Stimulated activated naive CD8-positive, alpha-beta T cell treated with anti-CD3 and anti-CD28 coated beads, Interleukin-15, Interleukin-2, amounts not matched to agents 100 ng/mL and 50 ng/mL, for 24 hours (primary cell): ENCODE data around the gene MARS2.
A peak's percentile ranks its signal among the peaks of the same experiment; 100 is the strongest.

Experiments used
- H3K27ac Mint-ChIP-seq: one replicate; pipeline ENCODE4 v1.8.0; 2021; ENCODE audit warnings: mild to moderate bottlenecking, mixed read lengths
- H3K27me3 Mint-ChIP-seq: one replicate; pipeline ENCODE4 v1.8.0; 2021; ENCODE audit warnings: mixed read lengths
- H3K36me3 Mint-ChIP-seq: one replicate; pipeline ENCODE4 v1.8.0; 2021; ENCODE audit warnings: low read depth, mixed read lengths
- H3K4me1 Mint-ChIP-seq: one replicate; pipeline ENCODE4 v1.8.0; 2021; ENCODE audit warnings: low read depth, mixed read lengths
- H3K4me3 Mint-ChIP-seq: one replicate; pipeline ENCODE4 v1.8.0; 2021; ENCODE audit warnings: mild to moderate bottlenecking, mixed read lengths
- H3K9me3 Mint-ChIP-seq: one replicate; pipeline ENCODE4 v1.8.0; 2021; ENCODE audit warnings: mixed read lengths

Gene MARS2

DNA sequence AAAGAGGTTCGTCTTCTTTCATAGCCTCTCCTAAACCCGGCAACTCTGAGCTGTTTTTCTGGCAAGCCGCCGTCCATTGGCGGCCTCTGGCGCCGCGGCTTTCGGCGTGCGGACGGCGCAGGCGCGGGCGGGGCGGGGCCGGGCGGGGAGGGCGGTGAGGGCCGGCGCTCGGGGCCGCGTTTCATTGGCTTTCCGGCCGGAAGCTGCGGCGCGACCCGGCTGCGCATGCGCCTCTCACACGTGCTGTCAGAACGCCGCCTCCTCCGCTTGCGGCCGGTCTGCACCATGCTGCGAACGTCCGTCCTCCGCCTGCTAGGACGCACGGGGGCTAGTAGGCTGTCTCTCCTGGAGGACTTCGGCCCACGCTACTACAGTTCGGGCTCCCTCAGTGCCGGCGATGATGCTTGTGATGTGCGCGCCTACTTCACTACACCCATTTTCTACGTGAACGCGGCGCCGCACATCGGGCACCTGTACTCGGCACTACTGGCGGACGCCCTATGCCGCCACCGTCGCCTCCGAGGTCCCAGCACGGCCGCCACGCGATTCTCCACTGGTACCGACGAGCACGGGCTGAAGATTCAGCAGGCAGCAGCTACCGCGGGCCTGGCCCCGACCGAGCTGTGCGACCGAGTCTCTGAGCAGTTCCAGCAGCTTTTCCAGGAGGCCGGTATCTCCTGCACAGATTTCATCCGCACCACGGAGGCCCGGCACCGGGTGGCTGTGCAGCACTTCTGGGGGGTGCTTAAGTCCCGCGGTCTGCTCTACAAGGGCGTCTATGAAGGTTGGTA lies at the start of gene MARS2:
Gene MARS2 (plus strand): TSS at position 249 of the 791 bp plus-strand sequence. CDS start 37 bp downstream, at position 286.
- H3K27me3 Mint-ChIP-seq, result peaks cover 5% of the 10 kb centered on the region
- H3K9me3 Mint-ChIP-seq, result no peaks in the 10 kb centered on the region
- peaks cover 36% of the 10 kb centered on the region for H3K36me3 Mint-ChIP-seq
- H3K27ac Mint-ChIP-seq, result peak within 1 kb of the TSS; percentile 94
- H3K4me1 Mint-ChIP-seq, result peaks cover 35% of the 10 kb centered on the region
- peak within 1 kb of the TSS; percentile 88 for H3K4me3 Mint-ChIP-seq

GRCh38 chr2:197657562-197657961 lies 47.6 kb upstream of the MARS2 start:
- Mint-ChIP-seq H3K4me3 (no peak overlapping the region), H3K4me1 (no peaks in the 10 kb centered on the region), H3K36me3 (no peaks in the 10 kb centered on the region), H3K27me3 (no peaks in the 10 kb centered on the region), H3K27ac (no peak overlapping the region), H3K9me3 (no peaks in the 10 kb centered on the region)

GRCh38 chr2:197661626-197662025 lies 43.5 kb upstream of the MARS2 start:
- no peaks in the 10 kb centered on the region for H3K27me3 Mint-ChIP-seq
- H3K27ac Mint-ChIP-seq, result no peak overlapping the region
- H3K9me3 Mint-ChIP-seq, result peaks cover 5% of the 10 kb centered on the region
- no peaks in the 10 kb centered on the region for H3K4me1 Mint-ChIP-seq
- H3K4me3 Mint-ChIP-seq, result no peak overlapping the region
- no peaks in the 10 kb centered on the region for H3K36me3 Mint-ChIP-seq

- peaks cover 10% of the 10 kb centered on the region for H3K9me3 Mint-ChIP-seq
- no peaks in the 10 kb centered on the region for H3K4me1 Mint-ChIP-seq
- H3K36me3 Mint-ChIP-seq, result no peaks in the 10 kb centered on the region
Measured at GRCh38 chr2:197666277-197666676, 38.9 kb upstream of the MARS2 start.

DNA sequence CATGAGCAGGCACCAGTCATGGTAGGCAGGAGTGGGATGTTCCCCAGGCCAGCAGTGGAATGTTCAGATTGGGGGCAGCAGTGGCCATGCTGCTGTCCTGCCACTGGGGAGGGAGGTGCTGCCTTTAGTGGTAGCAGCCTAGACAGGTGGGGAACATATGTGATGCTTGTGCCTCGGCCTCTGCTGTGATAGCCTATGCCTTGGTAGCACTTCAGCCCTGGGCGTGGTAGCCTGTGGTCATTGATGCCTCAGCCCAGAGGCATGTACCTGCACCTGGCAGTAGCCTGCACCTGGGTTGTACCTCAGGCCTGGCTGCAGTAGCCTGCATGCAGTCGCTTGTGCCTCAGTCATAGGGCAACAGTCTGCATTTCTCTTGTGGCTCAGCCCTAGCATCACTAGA lies 36.9 kb upstream of the MARS2 start:
- H3K36me3 Mint-ChIP-seq, result no peaks in the 10 kb centered on the region
- H3K27ac Mint-ChIP-seq, result no peak overlapping the region
- no peak overlapping the region for H3K4me3 Mint-ChIP-seq
- peaks cover 10% of the 10 kb centered on the region for H3K27me3 Mint-ChIP-seq
- no peaks in the 10 kb centered on the region for H3K4me1 Mint-ChIP-seq
- H3K9me3 Mint-ChIP-seq, result peaks cover 10% of the 10 kb centered on the region

More at GRCh38 chr2:197666277-197666676, 38.9 kb upstream of the MARS2 start:
- H3K4me3 Mint-ChIP-seq, result no peak overlapping the region
- no peaks in the 10 kb centered on the region for H3K27me3 Mint-ChIP-seq
- H3K27ac Mint-ChIP-seq, result no peak overlapping the region

DNA sequence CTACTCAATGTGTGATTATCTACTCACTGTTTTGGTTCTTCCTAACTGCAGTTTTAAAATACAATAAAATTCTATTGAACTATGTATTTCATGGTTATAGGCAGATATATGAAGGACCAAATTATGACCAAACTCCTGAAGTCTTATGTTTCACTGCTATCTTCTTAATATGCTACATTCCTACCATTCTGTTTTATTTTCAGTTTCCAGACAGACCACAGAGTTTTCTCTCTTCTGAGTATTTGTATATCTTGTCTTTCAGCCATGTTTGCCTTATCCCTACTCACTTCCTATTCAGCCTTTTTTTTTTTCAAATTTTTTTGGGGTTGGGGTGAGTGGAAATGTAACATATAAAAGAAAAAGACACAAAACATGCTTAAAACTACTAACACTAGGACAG lies 36.1 kb upstream of the MARS2 start:
- no peak overlapping the region for H3K4me3 Mint-ChIP-seq

DNA sequence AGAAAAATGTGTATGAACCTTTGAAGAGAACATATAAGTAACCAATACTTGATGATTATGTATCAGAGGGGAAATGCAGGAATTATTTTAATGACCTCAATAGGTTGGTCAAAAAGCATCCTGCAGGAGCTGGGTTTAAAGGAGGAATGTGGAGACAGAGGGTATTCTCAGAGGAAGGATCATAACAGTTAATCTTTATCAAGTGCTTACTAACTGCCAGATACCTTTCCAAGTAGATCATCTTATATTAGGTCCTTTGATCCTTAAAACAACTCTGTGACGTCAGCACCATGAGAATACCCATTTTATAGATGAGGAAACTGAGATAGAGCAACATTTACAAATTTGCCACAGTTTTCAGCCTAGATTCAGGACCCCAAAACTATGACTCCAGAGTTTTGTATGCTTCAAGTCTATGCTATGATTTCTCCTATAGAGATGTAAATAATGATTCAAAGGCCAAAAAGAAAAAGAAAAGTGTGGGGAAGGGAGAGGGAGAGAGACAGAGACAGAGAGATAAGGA lies 32.7 kb upstream of the MARS2 start:
- no peaks in the 10 kb centered on the region for H3K36me3 Mint-ChIP-seq
- H3K4me1 Mint-ChIP-seq, result peaks cover 4% of the 10 kb centered on the region
- peaks cover 2% of the 10 kb centered on the region for H3K9me3 Mint-ChIP-seq
- H3K4me3 Mint-ChIP-seq, result no peak overlapping the region
- peaks cover 14% of the 10 kb centered on the region for H3K27me3 Mint-ChIP-seq
- no peak overlapping the region for H3K27ac Mint-ChIP-seq

More for the DNA sequence above, 36.1 kb upstream of the MARS2 start:
- no peaks in the 10 kb centered on the region for H3K36me3 Mint-ChIP-seq
- H3K9me3 Mint-ChIP-seq, result peaks cover 10% of the 10 kb centered on the region
- H3K4me1 Mint-ChIP-seq, result no peaks in the 10 kb centered on the region
- peaks cover 11% of the 10 kb centered on the region for H3K27me3 Mint-ChIP-seq
- H3K27ac Mint-ChIP-seq, result no peak overlapping the region

GRCh38 chr2:197673106-197673505 lies 32.1 kb upstream of the MARS2 start:
- H3K4me1 Mint-ChIP-seq, result peaks cover 9% of the 10 kb centered on the region
- no peak overlapping the region for H3K4me3 Mint-ChIP-seq
- H3K27me3 Mint-ChIP-seq, result peaks cover 16% of the 10 kb centered on the region
- H3K27ac Mint-ChIP-seq, result no peak overlapping the region
- H3K9me3 Mint-ChIP-seq, result no peaks in the 10 kb centered on the region
- H3K36me3 Mint-ChIP-seq, result no peaks in the 10 kb centered on the region

DNA sequence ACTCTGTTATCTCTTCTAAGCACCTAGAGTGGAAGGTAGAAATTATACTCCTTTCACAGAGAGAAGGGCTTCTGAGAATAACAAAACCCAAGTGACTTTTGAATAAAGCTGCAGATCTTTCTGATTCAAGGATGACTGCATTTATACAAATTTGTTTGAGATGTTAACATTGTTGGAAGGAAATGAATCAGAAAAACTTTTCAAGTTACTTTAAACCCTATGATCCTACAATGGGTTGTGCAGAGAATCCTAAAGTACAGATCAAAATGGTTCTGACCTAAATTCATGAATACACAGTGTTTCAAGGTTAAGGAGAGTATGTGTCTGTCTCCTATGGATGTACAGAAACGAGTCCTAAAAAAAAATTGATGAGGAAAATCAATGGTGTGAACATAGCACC lies 31.6 kb upstream of the MARS2 start:
- Mint-ChIP-seq H3K9me3 (no peaks in the 10 kb centered on the region), H3K4me1 (peaks cover 9% of the 10 kb centered on the region), H3K4me3 (no peak overlapping the region), H3K36me3 (no peaks in the 10 kb centered on the region), H3K27ac (no peak overlapping the region), H3K27me3 (peaks cover 18% of the 10 kb centered on the region)

GRCh38 chr2:197674060-197674459 lies 31.1 kb upstream of the MARS2 start:
- no peak overlapping the region for H3K27ac Mint-ChIP-seq
- no peak overlapping the region for H3K4me3 Mint-ChIP-seq
- H3K9me3 Mint-ChIP-seq, result no peaks in the 10 kb centered on the region
- peaks cover 9% of the 10 kb centered on the region for H3K4me1 Mint-ChIP-seq
- H3K36me3 Mint-ChIP-seq, result no peaks in the 10 kb centered on the region
- peaks cover 18% of the 10 kb centered on the region for H3K27me3 Mint-ChIP-seq

GRCh38 chr2:197674591-197674990 lies 30.6 kb upstream of the MARS2 start:
- Mint-ChIP-seq H3K36me3 (no peaks in the 10 kb centered on the region), H3K27ac (no peak overlapping the region), H3K4me3 (no peak overlapping the region), H3K4me1 (peaks cover 9% of the 10 kb centered on the region), H3K27me3 (peaks cover 19% of the 10 kb centered on the region), H3K9me3 (no peaks in the 10 kb centered on the region)

- H3K36me3 Mint-ChIP-seq, result no peaks in the 10 kb centered on the region
- H3K27ac Mint-ChIP-seq, result no peak within 1 kb of the TSS
- H3K4me1 Mint-ChIP-seq, result peaks cover 9% of the 10 kb centered on the region
- H3K9me3 Mint-ChIP-seq, result no peaks in the 10 kb centered on the region
- no peak within 1 kb of the TSS for H3K4me3 Mint-ChIP-seq
- peaks cover 24% of the 10 kb centered on the region for H3K27me3 Mint-ChIP-seq
Measured at GRCh38 chr2:197675246-197675645, 29.9 kb upstream of the MARS2 start, which contains the start of gene RFTN2. Gene RFTN2, minus strand, starts transcription at chr2:197675587. Its CDS starts 129 bp downstream, at chr2:197675458.

GRCh38 chr2:197675711-197676188 lies 29.4 kb upstream of the MARS2 start:
- Mint-ChIP-seq H3K27ac (no peak overlapping the region), H3K4me1 (peaks cover 9% of the 10 kb centered on the region), H3K4me3 (no peak overlapping the region), H3K36me3 (no peaks in the 10 kb centered on the region), H3K9me3 (no peaks in the 10 kb centered on the region), H3K27me3 (peaks cover 24% of the 10 kb centered on the region)

- Mint-ChIP-seq H3K36me3 (no peaks in the 10 kb centered on the region), H3K27me3 (peaks cover 24% of the 10 kb centered on the region), H3K9me3 (no peaks in the 10 kb centered on the region), H3K4me3 (no peak overlapping the region), H3K4me1 (peaks cover 9% of the 10 kb centered on the region), H3K27ac (no peak overlapping the region)
Measured at GRCh38 chr2:197677056-197677455, 28.1 kb upstream of the MARS2 start.

DNA sequence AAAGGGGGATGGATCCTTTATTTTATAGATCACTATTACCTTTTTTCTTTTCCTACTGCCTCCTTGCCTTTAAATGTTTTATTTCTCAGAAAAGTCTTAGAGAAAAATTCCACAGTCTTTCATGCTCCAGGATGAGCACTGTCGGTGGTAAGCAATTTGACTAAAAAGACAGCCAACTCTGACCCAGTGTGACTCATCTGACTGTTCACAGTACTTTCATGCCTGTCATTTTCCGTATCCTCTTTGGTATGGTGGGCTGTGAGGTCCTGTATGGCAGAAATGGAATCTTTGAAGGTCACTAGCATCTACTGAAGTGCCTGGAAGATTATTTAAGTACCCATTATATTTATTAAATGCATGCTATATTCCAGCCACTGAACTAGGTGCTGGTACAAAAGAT lies 27.7 kb upstream of the MARS2 start:
- Mint-ChIP-seq H3K36me3 (no peaks in the 10 kb centered on the region), H3K27ac (no peak overlapping the region), H3K9me3 (no peaks in the 10 kb centered on the region), H3K4me3 (no peak overlapping the region), H3K4me1 (peaks cover 9% of the 10 kb centered on the region), H3K27me3 (peaks cover 20% of the 10 kb centered on the region)
